OCI-LY7 (cell line): Measurements from ENCODE around the gene RELCH. TPM values are rescaled to one million over a fixed set of nuclear protein-coding genes. Genes with fewer than 3 reads are reported as not detected.
A peak's percentile ranks its signal among the peaks of the same experiment; 100 is the strongest.

Experiments
- Bru-seq: library from RNA; stranded (reverse); fragments of 400-500 nt; gene quantifications from one replicate; lab custom pipeline; 2021; lab: Mats Ljungman, UMichigan
- BruChase-seq, 2 experiments: library from RNA; stranded (reverse); fragments of 400-500 nt; gene quantifications; one replicate each; lab custom pipeline; 2021; lab: Mats Ljungman, UMichigan
- BruUV-seq: library from RNA; stranded (reverse); fragments of 400-500 nt; replicated peaks from 2 replicates; lab custom pipeline; 2021; lab: Mats Ljungman, UMichigan
- CTCF ChIA-PET: fragments of 300-600 bp; sonication (Branson Sonifier 250); formaldehyde crosslinking; loops from one replicate; lab custom pipeline; 2022; ENCODE audit warnings: antibody characterized with exemption; ENCODE audit not compliant: unreplicated experiment; lab: Charles Lee
- POLR2A ChIA-PET: fragments of 300-600 bp; sonication (Branson Sonifier 250); formaldehyde crosslinking; loops from one replicate; lab custom pipeline; 2022; ENCODE audit warnings: antibody characterized with exemption; lab: Charles Lee
- DNase-seq: peaks from one replicate; pipeline ENCODE4 v3.0.0-alpha.2; 2015; ENCODE audit warnings: low spot score
- H2AFZ ChIP-seq: fragments of 200-600 bp; sonication (generic), shearing (Covaris generic); 2 replicates; pipeline ENCODE4 v1.6.1; 2014; ENCODE audit warnings: mild to moderate bottlenecking, antibody characterized with exemption, low read length, moderate library complexity
- H3K27ac ChIP-seq: fragments of 200-600 bp; sonication (generic); 2 replicates; pipeline ENCODE4 v1.5.1; 2014; ENCODE audit warnings: mixed run types, low read depth, mild to moderate bottlenecking, moderate library complexity, low read length, inconsistent platforms; ENCODE audit not compliant: poor library complexity, severe bottlenecking
- H3K36me3 ChIP-seq: fragments of 200-600 bp; sonication (generic); 2 replicates; pipeline ENCODE4 v1.6.1; 2014; ENCODE audit warnings: mild to moderate bottlenecking, antibody characterized with exemption, low read length, moderate library complexity, mixed read lengths; ENCODE audit not compliant: insufficient read depth
- H3K4me1 ChIP-seq: fragments of 200-600 bp; sonication (generic); 2 replicates; pipeline ENCODE4 v1.5.1; 2014; ENCODE audit warnings: mild to moderate bottlenecking, low read length; ENCODE audit not compliant: insufficient read depth, poor library complexity, severe bottlenecking
- H3K4me2 ChIP-seq: fragments of 200-600 bp; sonication (generic); 2 replicates; pipeline ENCODE4 v1.6.1; 2014; ENCODE audit warnings: mild to moderate bottlenecking, low read length
- H3K4me3 ChIP-seq: fragments of 200-600 bp; sonication (generic); 2 replicates; pipeline ENCODE4 v1.5.1; 2014; ENCODE audit warnings: mild to moderate bottlenecking, low read depth, low read length; ENCODE audit not compliant: poor library complexity, severe bottlenecking
- H3K79me2 ChIP-seq: fragments of 200-600 bp; sonication (generic); 2 replicates; pipeline ENCODE4 v1.6.1; 2016; ENCODE audit warnings: low read depth, mild to moderate bottlenecking, low read length, moderate library complexity, mixed read lengths; ENCODE audit not compliant: insufficient read depth
- H3K9me2 ChIP-seq: fragments of 200-600 bp; sonication (generic); 2 replicates; pipeline ENCODE4 v1.6.1; 2016; ENCODE audit warnings: mild to moderate bottlenecking, low read length, mixed read lengths; ENCODE audit not compliant: insufficient read depth
- H3K9me3 ChIP-seq: fragments of 200-600 bp; sonication (generic); 2 replicates; pipeline ENCODE4 v1.6.1; 2014; ENCODE audit warnings: mild to moderate bottlenecking, mixed run types, low read length, mixed read lengths
- H4K20me1 ChIP-seq: fragments of 200-600 bp; sonication (generic); 2 replicates; pipeline ENCODE4 v1.6.1; 2014; ENCODE audit warnings: mild to moderate bottlenecking, antibody characterized with exemption, low read length, moderate library complexity, mixed read lengths; ENCODE audit not compliant: insufficient read depth
- EZH2phosphoT487 ChIP-seq: fragments of 200-600 bp; sonication (generic); IDR thresholded peaks from 2 replicates; pipeline ENCODE4 v1.6.1; 2018; ENCODE audit warnings: low read depth, borderline replicate concordance, mild to moderate bottlenecking, mixed run types, antibody characterized with exemption, low read length, moderate library complexity, mixed read lengths
- intact Hi-C: fragments of 100-400 bp; cut with micrococcal nuclease; formaldehyde crosslinking; loops from one replicate; pipeline ENCODE4 v1.10.0; 2022; ENCODE audit not compliant: unreplicated experiment
- long read RNA-seq: library from polyadenylated mRNA; stranded (forward); transcript quantifications from one replicate; pipeline ENCODE4 v2.0.0, GENCODE V29; 2022
- total RNA-seq, 2 experiments: library from RNA; depleted of rRNA in 1 of 2; stranded (reverse); fragments of >200 nt in 1 of 2; shearing (Covaris generic) in 1 of 2; gene quantifications; 2 replicates each; pipeline ENCODE4 v1.2.3, GENCODE V29; 2014 to 2022
- TF ChIP-seq, protein P1 (sequence below): fragments of 200-600 bp; sonication (generic); conservative IDR thresholded peaks from 2 replicates; pipeline ENCODE4 v1.5.1; 2014; ENCODE audit warnings: mild to moderate bottlenecking, antibody characterized with exemption, low read length, moderate library complexity, mixed read lengths

Gene RELCH
- total RNA-seq (2014; rRNA removed; shearing (Covaris generic)) (12.3 and 23.1 TPM in 2 replicates), total RNA-seq (2022) (21.2 and 21.9 TPM in 2 replicates), Bru-seq, nascent RNA (percentile 79 among the genes with signal in this experiment), BruChase-seq, experiment 1, labeled RNA remaining after a 6-hour chase (percentile 51 among the genes with signal in this experiment), BruChase-seq, experiment 2, labeled RNA remaining after a 2-hour chase (percentile 60 among the genes with signal in this experiment)
- long read RNA-seq, full-length matches to known transcripts = 8 of 31 reads
- long read RNA-seq, partial matches to known transcripts = 5 of 31 reads
- long read RNA-seq, other reads (novel, unspliced or antisense) = 18 of 31 reads

- H3K9me3 ChIP-seq = no peaks in the 10 kb centered on the region
- peaks cover 5% of the 10 kb centered on the region; the same call in 1 of the 2 replicates for H4K20me1 ChIP-seq
- no TSS peak for BruUV-seq
- CTCF ChIA-PET = interaction anchor here (1.2 kb wide), 1 partner anchor 63 kb away, joined by 4 read pairs; no protein-coding TSS in a partner anchor
- H3K4me3 ChIP-seq = peak within 1 kb of the TSS; percentile 99
- peak; percentile 92 for DNase-seq
- TF ChIP-seq EZH2phosphoT487 = no peak
- TF ChIP-seq, protein P1, sequence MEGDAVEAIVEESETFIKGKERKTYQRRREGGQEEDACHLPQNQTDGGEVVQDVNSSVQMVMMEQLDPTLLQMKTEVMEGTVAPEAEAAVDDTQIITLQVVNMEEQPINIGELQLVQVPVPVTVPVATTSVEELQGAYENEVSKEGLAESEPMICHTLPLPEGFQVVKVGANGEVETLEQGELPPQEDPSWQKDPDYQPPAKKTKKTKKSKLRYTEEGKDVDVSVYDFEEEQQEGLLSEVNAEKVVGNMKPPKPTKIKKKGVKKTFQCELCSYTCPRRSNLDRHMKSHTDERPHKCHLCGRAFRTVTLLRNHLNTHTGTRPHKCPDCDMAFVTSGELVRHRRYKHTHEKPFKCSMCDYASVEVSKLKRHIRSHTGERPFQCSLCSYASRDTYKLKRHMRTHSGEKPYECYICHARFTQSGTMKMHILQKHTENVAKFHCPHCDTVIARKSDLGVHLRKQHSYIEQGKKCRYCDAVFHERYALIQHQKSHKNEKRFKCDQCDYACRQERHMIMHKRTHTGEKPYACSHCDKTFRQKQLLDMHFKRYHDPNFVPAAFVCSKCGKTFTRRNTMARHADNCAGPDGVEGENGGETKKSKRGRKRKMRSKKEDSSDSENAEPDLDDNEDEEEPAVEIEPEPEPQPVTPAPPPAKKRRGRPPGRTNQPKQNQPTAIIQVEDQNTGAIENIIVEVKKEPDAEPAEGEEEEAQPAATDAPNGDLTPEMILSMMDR = no peak
- peaks cover 7% of the 10 kb centered on the region for H3K36me3 ChIP-seq
- POLR2A ChIA-PET = interaction anchor here (0.9 to 1.5 kb wide), 3 partner anchors 11 to 62 kb away, joined by 3 to 5 read pairs (median 3); no protein-coding TSS in a partner anchor
- intact Hi-C loops = loop anchor here (5.0 kb wide), 1 partner anchor 335 kb away; the partner anchor contains the start of gene ZCCHC2
- peaks cover 72% of the 10 kb centered on the region for H3K79me2 ChIP-seq
- H3K4me1 ChIP-seq = peaks cover 29% of the 10 kb centered on the region
- no peaks in the 10 kb centered on the region for H3K9me2 ChIP-seq
- peak within 1 kb of the TSS; percentile 83 for H3K4me2 ChIP-seq
- H3K27ac ChIP-seq = peak within 1 kb of the TSS; percentile 58
- peak within 1 kb of the TSS; percentile 80 for H2AFZ ChIP-seq
These were observed at the start of gene RELCH, which contains the start of gene PIGN for GRCh38 chr18:62186774-62187542. RELCH (plus strand) TSS chr18:62187255; CDS start chr18:62187506, 251 bp downstream. PIGN (minus strand) TSS chr18:62187056; CDS start chr18:62161353, 25,703 bp downstream.

DNA sequence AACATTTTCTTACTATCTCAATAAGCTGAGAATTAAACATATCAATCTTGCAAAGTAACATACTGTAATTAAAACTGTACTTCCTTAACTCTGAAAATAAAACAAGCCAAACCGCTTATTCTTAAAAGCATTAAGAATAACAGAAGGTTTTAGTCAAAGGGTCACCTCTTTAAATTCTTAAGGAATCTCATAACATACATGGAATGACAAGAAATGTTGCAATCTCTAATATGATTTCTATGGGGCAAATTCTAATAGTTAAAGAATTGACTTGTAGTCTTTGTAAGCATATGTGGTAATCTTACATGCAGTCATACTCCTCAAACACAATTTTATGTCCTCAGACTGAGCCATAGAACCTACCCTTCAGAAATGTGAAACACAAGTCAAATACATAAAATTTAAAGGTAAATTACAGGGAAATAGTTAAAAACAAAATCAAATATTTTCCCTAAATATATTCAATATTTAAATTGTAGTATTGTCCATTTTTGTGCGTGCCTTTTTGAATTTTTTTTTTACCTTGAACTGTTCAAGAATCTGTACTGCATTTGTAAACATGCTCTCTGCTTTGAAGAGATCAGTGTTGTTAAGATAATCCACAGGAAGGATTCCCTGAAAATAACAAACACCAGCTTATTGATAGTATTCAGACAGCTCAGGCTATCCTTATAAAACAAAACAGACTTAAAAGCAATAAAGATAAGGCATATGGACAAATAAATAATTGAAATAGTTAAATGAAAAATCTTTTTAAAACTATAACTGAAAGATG lies 48.4 kb upstream of the RELCH start:
- H3K27ac ChIP-seq = no peak overlapping the region
- TF ChIP-seq EZH2phosphoT487 = no peak
- TF ChIP-seq, protein P1 = no peak
- H3K4me3 ChIP-seq = no peak overlapping the region
- no peak overlapping the region for H3K4me2 ChIP-seq
- H4K20me1 ChIP-seq = no peaks in the 10 kb centered on the region
- ChIA-PET POLR2A (no interaction called here), CTCF (no interaction called here)
- no peaks in the 10 kb centered on the region for H3K9me3 ChIP-seq
- no peaks in the 10 kb centered on the region for H3K79me2 ChIP-seq
- no TSS peak for BruUV-seq
- no peak for DNase-seq
- H3K36me3 ChIP-seq = no peaks in the 10 kb centered on the region; the same call in 1 of the 2 replicates
- intact Hi-C loops = no loop called here
- H3K9me2 ChIP-seq = no peaks in the 10 kb centered on the region
- H3K4me1 ChIP-seq = no peaks in the 10 kb centered on the region
- no peak overlapping the region for H2AFZ ChIP-seq
